Measurements from ENCODE around the gene MICAL2.

MICAL2 gene

GRCh38 chr11:12129227-12129626 is 18.8 kb downstream of the MICAL2 start (continued):
- TF ChIP-seq ZBTB44 (tag by site-specific recombination; IDR thresholded peaks at IDR 0.05): no peak

DNA sequence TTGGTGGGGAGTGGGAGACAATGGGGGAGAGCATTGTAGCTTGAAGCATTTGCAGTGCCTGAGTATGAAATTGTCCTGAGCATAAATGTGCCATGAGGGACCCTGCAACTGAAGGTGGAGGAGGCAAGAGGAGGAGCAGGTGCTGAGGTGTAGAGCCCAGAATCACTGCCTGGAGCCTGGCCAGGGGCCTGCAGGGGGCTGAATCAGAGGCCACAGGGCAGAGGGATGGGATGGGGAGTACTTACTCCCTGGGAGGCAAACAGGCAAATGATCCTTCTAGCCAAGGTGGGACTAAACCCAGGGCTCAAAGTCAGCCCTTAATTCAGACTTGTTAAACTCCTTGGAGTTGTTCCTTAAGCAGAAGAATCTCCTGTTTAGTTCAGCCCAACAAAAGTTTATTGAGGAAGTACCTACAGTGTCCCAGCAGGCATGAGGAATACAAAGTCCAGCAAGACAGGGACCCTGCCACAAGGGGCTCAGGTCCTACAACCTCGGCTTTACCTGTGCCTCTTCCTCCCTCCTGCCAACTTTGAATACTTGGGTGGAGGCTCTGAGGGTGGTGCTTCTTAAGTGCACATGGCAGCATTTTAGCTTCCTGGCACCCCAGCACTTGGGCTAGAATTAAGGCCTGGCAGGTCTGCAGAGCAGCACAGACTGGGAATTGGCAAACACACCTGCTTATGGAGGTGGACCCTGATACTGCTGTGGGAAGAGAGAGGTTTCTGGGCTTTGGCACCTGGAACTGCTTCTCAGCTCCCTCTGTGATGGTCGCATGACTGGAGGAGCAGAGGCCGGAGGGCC is 20.0 kb downstream of the MICAL2 start:
- peak; percentile 79 for TF ChIP-seq GLIS1 (tag by site-specific recombination; IDR thresholded peaks at IDR 0.05)
- TF ChIP-seq REPIN1 (tag by site-specific recombination; IDR thresholded peaks at IDR 0.05; ENCODE audit: low read depth): no peak
- no peaks in the 10 kb centered on the region for H3K36me3 ChIP-seq (ENCODE audit: control insufficient read depth in 2 of 2, insufficient read depth in 1 of 2, low read length in 2 of 2)
- H3K9me3 ChIP-seq (ENCODE audit: control insufficient read depth, insufficient read depth, low read depth, low read length): no peaks in the 10 kb centered on the region
- ChIA-PET POLR2A (no interaction called here), CTCF (interaction anchor here (1.3 kb wide), 1 partner anchor 8 kb away, joined by 3 read pairs; no protein-coding TSS in a partner anchor)
- H3K27ac ChIP-seq (ENCODE audit: extremely low read depth, low read depth, low read length): no peak overlapping the region
- no peaks in the 10 kb centered on the region for H3K4me1 ChIP-seq (ENCODE audit: control insufficient read depth, insufficient read depth, low read length)
- H3K4me3 ChIP-seq (ENCODE audit: low read depth, low read length): no peak overlapping the region

DNA sequence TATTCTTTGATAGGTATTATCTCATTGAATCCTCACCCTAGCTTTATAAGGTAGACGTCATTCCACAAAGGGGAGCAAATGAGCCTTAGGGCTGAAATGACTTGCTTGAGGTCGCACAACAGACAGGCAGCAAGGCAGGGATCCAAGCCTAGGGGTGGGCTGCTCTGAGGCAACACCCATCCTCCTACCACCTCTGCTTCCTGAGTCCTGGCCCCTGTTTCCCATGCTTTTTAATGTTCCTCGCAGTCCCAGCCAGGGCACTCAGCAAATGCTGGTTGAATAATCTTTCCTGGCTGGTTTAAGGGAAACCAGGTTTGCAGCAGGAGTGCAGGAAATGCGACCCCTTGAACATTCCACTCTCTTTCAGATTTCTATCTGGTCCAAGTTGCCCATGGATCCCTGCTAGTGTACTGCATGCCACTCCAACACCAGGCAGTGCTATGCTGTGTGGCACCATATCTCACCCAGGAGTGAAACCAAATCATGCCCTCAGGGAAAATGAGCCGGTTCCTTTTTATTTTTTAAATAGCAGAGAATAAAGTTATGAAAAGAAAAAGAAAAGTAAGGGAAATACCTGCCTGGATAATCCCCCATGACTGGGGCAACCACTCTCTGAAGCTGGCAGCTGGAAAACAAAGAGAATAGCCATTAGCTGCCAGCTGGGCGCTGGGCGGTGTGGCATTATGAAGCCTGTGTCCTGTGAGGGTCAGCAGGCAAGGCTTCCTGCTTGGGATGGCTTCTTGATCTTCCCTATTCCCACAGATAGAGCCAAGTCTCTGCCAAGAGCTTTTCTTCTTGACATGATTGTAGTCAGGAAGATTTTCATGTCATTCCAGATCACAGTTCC is 21.8 kb downstream of the MICAL2 start:
- TF ChIP-seq ZNF157 (tag by site-specific recombination; IDR thresholded peaks at IDR 0.05) (peak; percentile 97), ZNF280C (tag by site-specific recombination; IDR thresholded peaks at IDR 0.05) (no peak), ZNF707 (tag by site-specific recombination; IDR thresholded peaks at IDR 0.05) (no peak)
- ChIA-PET CTCF (interaction anchor here (0.8 to 1.3 kb wide), 3 partner anchors 10 to 104 kb away, joined by 3 to 5 read pairs (median 3); no protein-coding TSS in a partner anchor), POLR2A (no interaction called here)
- no peak overlapping the region for H3K4me3 ChIP-seq (ENCODE audit: low read depth, low read length)
- no peaks in the 10 kb centered on the region for H3K4me1 ChIP-seq (ENCODE audit: control insufficient read depth, insufficient read depth, low read length)
- H3K27ac ChIP-seq (ENCODE audit: extremely low read depth, low read depth, low read length): no peak overlapping the region
- H3K36me3 ChIP-seq (ENCODE audit: control insufficient read depth in 2 of 2, insufficient read depth in 1 of 2, low read length in 2 of 2): no peaks in the 10 kb centered on the region
- no peaks in the 10 kb centered on the region for H3K9me3 ChIP-seq (ENCODE audit: control insufficient read depth, insufficient read depth, low read depth, low read length)

DNA sequence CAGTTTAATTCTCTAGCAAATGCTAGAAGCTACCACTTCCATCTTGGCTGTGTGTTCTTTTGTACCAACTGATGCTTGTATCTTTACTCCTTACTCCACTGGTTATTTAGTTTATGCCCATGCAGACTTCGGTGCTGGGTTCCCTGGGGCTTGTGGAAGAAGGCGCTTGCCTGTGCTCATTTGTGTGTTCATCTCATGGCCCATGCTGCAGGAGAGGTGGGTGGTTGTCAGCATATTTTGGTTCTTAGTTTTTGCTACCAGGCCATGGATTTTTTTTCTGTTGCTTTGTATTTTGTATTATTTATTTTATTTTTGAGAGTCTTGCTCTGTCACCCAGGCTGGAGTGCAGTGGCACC is 22.4 kb downstream of the MICAL2 start:
- ChIA-PET POLR2A (no interaction called here), CTCF (interaction anchor here (1.0 kb wide), 1 partner anchor 80 kb away, joined by 3 read pairs; no protein-coding TSS in a partner anchor)
- H3K4me3 ChIP-seq (ENCODE audit: low read depth, low read length): no peak overlapping the region
- H3K4me1 ChIP-seq (ENCODE audit: control insufficient read depth, insufficient read depth, low read length): no peaks in the 10 kb centered on the region
- TF ChIP-seq ZNF529 (tag by site-specific recombination; IDR thresholded peaks at IDR 0.05; ENCODE audit: insufficient replicate concordance) (no peak), ZNF670 (tag by site-specific recombination; IDR thresholded peaks at IDR 0.05; ENCODE audit: low read depth) (no peak), OVOL3 (tag by site-specific recombination; IDR thresholded peaks at IDR 0.05) (no peak), ZNF311 (tag by site-specific recombination; IDR thresholded peaks at IDR 0.05; ENCODE audit: borderline replicate concordance) (no peak), GFI1B (tag by site-specific recombination; IDR thresholded peaks at IDR 0.05) (no peak)
- H3K27ac ChIP-seq (ENCODE audit: extremely low read depth, low read depth, low read length): no peak overlapping the region
- no peaks in the 10 kb centered on the region for H3K36me3 ChIP-seq (ENCODE audit: control insufficient read depth in 2 of 2, insufficient read depth in 1 of 2, low read length in 2 of 2)
- no peaks in the 10 kb centered on the region for H3K9me3 ChIP-seq (ENCODE audit: control insufficient read depth, insufficient read depth, low read depth, low read length)

Measured in HEK293 (cell line).